Kidney (tissue), 14 donors: ENCODE data around the gene DPP6. TPM values are rescaled to one million over a fixed set of nuclear protein-coding genes. Genes with fewer than 3 reads are reported as not detected.

Experiments used
- DNase-seq, 5 donors: peaks; one replicate each; pipeline ENCODE4 v3.0.0-alpha.2; 2013 to 2020
- FAIRE-seq: peaks from 2 replicates; lab custom pipeline; 2012; peaks lifted over from hg19 to GRCh38; lab: Jason Lieb, UNC
- H3K27ac ChIP-seq, 2 donors: one replicate each; pipeline ENCODE4 v1.7.0; 2013; ENCODE audit warnings: low read depth in 2 of 2, low read length in 2 of 2, inconsistent platforms in 1 of 2
- H3K27me3 ChIP-seq: one replicate; pipeline ENCODE4 v1.7.1; 2013; ENCODE audit warnings: low read length, inconsistent platforms; ENCODE audit not compliant: control insufficient read depth, insufficient read depth
- H3K36me3 ChIP-seq, 3 donors: one replicate each; pipeline versions ENCODE4 v1.7.0 to v1.7.1; 2013; ENCODE audit warnings: low read length in 3 of 3, control low read depth in 1 of 3, inconsistent platforms in 1 of 3; ENCODE audit not compliant: insufficient read depth in 3 of 3, control insufficient read depth in 2 of 3
- H3K4me1 ChIP-seq, 3 donors: one replicate each; pipeline versions ENCODE4 v1.7.0 to v1.7.1; 2013; ENCODE audit warnings: low read length in 3 of 3, inconsistent platforms in 1 of 3, low read depth in 1 of 3; ENCODE audit not compliant: control insufficient read depth in 2 of 3, insufficient read depth in 2 of 3
- H3K4me3 ChIP-seq, 3 donors: one replicate each; pipeline versions ENCODE4 v1.7.0 to v1.8.1; 2013; ENCODE audit warnings: low read length in 3 of 3, control low read depth in 1 of 3, inconsistent platforms in 1 of 3
- H3K9ac ChIP-seq, 3 donors: one replicate each; pipeline versions ENCODE4 v1.7.0 to v1.7.1; 2013; ENCODE audit warnings: low read length in 3 of 3, control low read depth in 1 of 3, inconsistent platforms in 1 of 3
- H3K9me3 ChIP-seq, 3 donors: one replicate each; pipeline versions ENCODE4 v1.7.0 to v1.7.1; 2013; ENCODE audit warnings: low read length in 3 of 3, control low read depth in 1 of 3, inconsistent platforms in 1 of 3; ENCODE audit not compliant: control insufficient read depth in 2 of 3, insufficient read depth in 1 of 3
- CTCF ChIP-seq: IDR thresholded peaks from 3 replicates; pipeline ENCODE4 v1.5.1; 2012; ENCODE audit warnings: mild to moderate bottlenecking, moderate library complexity, borderline replicate concordance; ENCODE audit not compliant: insufficient read depth; ENCODE audit errors: extremely low read depth
- intact Hi-C: fragments of 100-400 bp; cut with DNase I; formaldehyde crosslinking; loops from one replicate; pipeline ENCODE4 v1.11.1; 2022
- polyA plus RNA-seq: library from polyadenylated mRNA; stranded (reverse); fragments of 350-450 nt; fragmentation: Illumina TruSeq; extraction: RNeasy Lipid Tissue Mini Kit (QIAGEN cat#74804); gene quantifications from one replicate; pipeline ENCODE4 v1.2.3, GENCODE V29; 2014; ENCODE audit warnings: low read depth, low replicate concordance; ENCODE audit not compliant: insufficient read depth
- total RNA-seq: library from RNA; stranded (reverse); fragmentation: NEBNext Ultra II Directional; extraction: Animal tissue kit (Norgen Biotek cat#: 25700); gene quantifications from one replicate; pipeline ENCODE4 v1.2.1, GENCODE V29; 2021
- donor health status: control.
- donor health status: control.
- donor health status: control.
- donor health status: control.
- donor health status: control.
- donor health status: DM: yes; HTN: yes; CAD: no.
- donor health status: Normal renal cell carcinoma (clear cell type).

The DPP6 gene
- total and polyA plus RNA-seq, 2 donors from 2014 or later, result 1.8 to 6.9 TPM

- Histone ChIP-seq H3K36me3 (no peaks in the 10 kb centered on the region), H3K4me1 (no peaks in the 10 kb centered on the region), H3K4me3 (no peak overlapping the region), H3K9me3 (no peaks in the 10 kb centered on the region), H3K9ac (no peak overlapping the region), H3K27ac (no peak overlapping the region), H3K27me3 (no peaks in the 10 kb centered on the region)
- FAIRE-seq (no peak), DNase-seq (no peak)
- intact Hi-C loops, result no loop called here
- TF ChIP-seq CTCF, result no peak
Observed at GRCh38 chr7:154750353-154750801, 698.2 kb downstream of the DPP6 start.

GRCh38 chr7:154753226-154753625 lies 701.0 kb downstream of the DPP6 start:
- DNase-seq (no peak), FAIRE-seq (no peak)
- Histone ChIP-seq H3K9me3 (no peaks in the 10 kb centered on the region), H3K9ac (no peak overlapping the region), H3K4me1 (no peaks in the 10 kb centered on the region), H3K4me3 (no peak overlapping the region), H3K36me3 (no peaks in the 10 kb centered on the region), H3K27me3 (no peaks in the 10 kb centered on the region), H3K27ac (no peak overlapping the region)
- intact Hi-C loops, result no loop called here
- no peak for TF ChIP-seq CTCF

- no peak overlapping the region for H3K9ac ChIP-seq
- H3K27ac ChIP-seq, result no peak overlapping the region
- DNase-seq (no peak), FAIRE-seq (no peak)
- H3K27me3 ChIP-seq, result no peaks in the 10 kb centered on the region
- no peaks in the 10 kb centered on the region for H3K4me1 ChIP-seq
- no peaks in the 10 kb centered on the region for H3K9me3 ChIP-seq
- no peak for TF ChIP-seq CTCF
- no peaks in the 10 kb centered on the region for H3K36me3 ChIP-seq
- no peak overlapping the region for H3K4me3 ChIP-seq
- intact Hi-C loops, result no loop called here
Observed at GRCh38 chr7:154757756-154758155, 705.6 kb downstream of the DPP6 start.

GRCh38 chr7:154759989-154760388 lies 707.8 kb downstream of the DPP6 start:
- Histone ChIP-seq H3K4me1 (no peaks in the 10 kb centered on the region), H3K27me3 (no peaks in the 10 kb centered on the region), H3K36me3 (no peaks in the 10 kb centered on the region), H3K9me3 (no peaks in the 10 kb centered on the region), H3K4me3 (no peak overlapping the region), H3K27ac (no peak overlapping the region), H3K9ac (no peak overlapping the region)
- FAIRE-seq (no peak), DNase-seq (no peak)
- intact Hi-C loops, result no loop called here
- TF ChIP-seq CTCF, result no peak
